GM23248 (cell line): ENCODE results near the gene DMKN. TPM values are rescaled to one million over a fixed set of nuclear protein-coding genes. Genes with fewer than 3 reads are reported as not detected.
A peak's percentile ranks its signal among the peaks of the same experiment; 100 is the strongest.

Experiments used
- DNase-seq: peaks from one replicate; pipeline ENCODE4 v3.0.0-alpha.2; 2015
- H2AFZ ChIP-seq: fragments of 200-600 bp; sonication (generic); 2 replicates; pipeline ENCODE4 v1.6.1; 2016; ENCODE audit warnings: antibody characterized with exemption
- H3F3A ChIP-seq: fragments of 200-600 bp; sonication (generic); 2 replicates; pipeline ENCODE4 v1.6.1; 2016; ENCODE audit warnings: mild to moderate bottlenecking, antibody characterized with exemption, mixed run types; ENCODE audit not compliant: insufficient read depth
- H3K27ac ChIP-seq: fragments of 200-600 bp; sonication (generic); 2 replicates; pipeline ENCODE4 v1.5.1; 2016; ENCODE audit warnings: mild to moderate bottlenecking
- H3K27me3 ChIP-seq: fragments of 200-600 bp; sonication (generic); replicated peaks from 2 replicates; pipeline ENCODE4 v1.6.1; 2016; ENCODE audit warnings: mild to moderate bottlenecking; ENCODE audit not compliant: insufficient read depth
- H3K36me3 ChIP-seq: fragments of 200-600 bp; sonication (generic); 2 replicates; pipeline ENCODE4 v1.6.1; 2016; ENCODE audit warnings: low read depth, mild to moderate bottlenecking
- H3K4me1 ChIP-seq: fragments of 200-600 bp; sonication (generic); 2 replicates; pipeline ENCODE4 v1.6.1; 2016; ENCODE audit warnings: mild to moderate bottlenecking; ENCODE audit not compliant: insufficient read depth
- H3K4me2 ChIP-seq: fragments of 200-600 bp; sonication (generic); one replicate; pipeline ENCODE4 v1.6.1; 2016; ENCODE audit warnings: mild to moderate bottlenecking; ENCODE audit not compliant: unreplicated experiment
- H3K4me3 ChIP-seq: fragments of 200-600 bp; sonication (generic); 2 replicates; pipeline ENCODE4 v1.5.1; 2016; ENCODE audit warnings: mild to moderate bottlenecking
- H3K79me2 ChIP-seq: fragments of 200-600 bp; sonication (generic); 2 replicates; pipeline ENCODE4 v1.6.1; 2016; ENCODE audit warnings: mild to moderate bottlenecking; ENCODE audit not compliant: insufficient read depth
- H3K9ac ChIP-seq: fragments of 200-600 bp; sonication (generic); 2 replicates; pipeline ENCODE4 v1.6.1; 2016; ENCODE audit warnings: mild to moderate bottlenecking
- H3K9me2 ChIP-seq: fragments of 200-600 bp; sonication (generic); 2 replicates; pipeline ENCODE4 v1.6.1; 2016; ENCODE audit warnings: mixed run types, mild to moderate bottlenecking, moderate library complexity; ENCODE audit not compliant: insufficient read depth
- H3K9me3 ChIP-seq: fragments of 200-600 bp; sonication (generic); one replicate; pipeline ENCODE4 v1.6.1; 2017; ENCODE audit warnings: low read depth
- H4K20me1 ChIP-seq: fragments of 200-600 bp; sonication (generic); 2 replicates; pipeline ENCODE4 v1.6.0; 2016; ENCODE audit not compliant: insufficient read depth
- EZH2 ChIP-seq: fragments of 200-600 bp; sonication (generic); IDR thresholded peaks from 2 replicates; pipeline ENCODE4 v1.6.1; 2018; ENCODE audit warnings: antibody characterized with exemption, mild to moderate bottlenecking; ENCODE audit not compliant: insufficient read depth, poor library complexity, severe bottlenecking
- EZH2phosphoT487 ChIP-seq: fragments of 200-600 bp; sonication (generic); IDR thresholded peaks from 2 replicates; pipeline ENCODE4 v1.6.1; 2018; ENCODE audit warnings: antibody characterized with exemption, moderate library complexity, mild to moderate bottlenecking, low read depth; ENCODE audit not compliant: insufficient read depth
- WGBS, 2 experiments: methylation state at CpG; one replicate each; pipeline ENCODE4 v1.1.6; 2015 to 2017; ENCODE audit warnings: low lambda C conversion rate in 2 of 2, low coverage in 1 of 2; ENCODE audit errors: missing lambda C conversion rate in 2 of 2; 5-methylcytosine and 5-hydroxymethylcytosine counted together
- in situ Hi-C: fragments of 300-500 bp; cut with MboI; formaldehyde crosslinking; loops from 2 replicates; pipeline ENCODE4 v1.15.0; 2020
- polyA plus RNA-seq: library from polyadenylated mRNA; unstranded; fragments of >200 nt; fragmentation: Nextera tagmentation; extraction: Ambion mirVana; gene quantifications from 2 replicates; pipeline ENCODE4 v1.2.1, GENCODE V29; 2016
- total RNA-seq: library from RNA; depleted of rRNA; stranded (reverse); fragments of >200 nt; shearing (Covaris generic); gene quantifications from 2 replicates; pipeline ENCODE4 v1.2.3, GENCODE V29; 2014

DMKN gene
- total and polyA plus RNA-seq, 2 experiments from 2014 or later = 25.4 to 34.5 TPM

DNA sequence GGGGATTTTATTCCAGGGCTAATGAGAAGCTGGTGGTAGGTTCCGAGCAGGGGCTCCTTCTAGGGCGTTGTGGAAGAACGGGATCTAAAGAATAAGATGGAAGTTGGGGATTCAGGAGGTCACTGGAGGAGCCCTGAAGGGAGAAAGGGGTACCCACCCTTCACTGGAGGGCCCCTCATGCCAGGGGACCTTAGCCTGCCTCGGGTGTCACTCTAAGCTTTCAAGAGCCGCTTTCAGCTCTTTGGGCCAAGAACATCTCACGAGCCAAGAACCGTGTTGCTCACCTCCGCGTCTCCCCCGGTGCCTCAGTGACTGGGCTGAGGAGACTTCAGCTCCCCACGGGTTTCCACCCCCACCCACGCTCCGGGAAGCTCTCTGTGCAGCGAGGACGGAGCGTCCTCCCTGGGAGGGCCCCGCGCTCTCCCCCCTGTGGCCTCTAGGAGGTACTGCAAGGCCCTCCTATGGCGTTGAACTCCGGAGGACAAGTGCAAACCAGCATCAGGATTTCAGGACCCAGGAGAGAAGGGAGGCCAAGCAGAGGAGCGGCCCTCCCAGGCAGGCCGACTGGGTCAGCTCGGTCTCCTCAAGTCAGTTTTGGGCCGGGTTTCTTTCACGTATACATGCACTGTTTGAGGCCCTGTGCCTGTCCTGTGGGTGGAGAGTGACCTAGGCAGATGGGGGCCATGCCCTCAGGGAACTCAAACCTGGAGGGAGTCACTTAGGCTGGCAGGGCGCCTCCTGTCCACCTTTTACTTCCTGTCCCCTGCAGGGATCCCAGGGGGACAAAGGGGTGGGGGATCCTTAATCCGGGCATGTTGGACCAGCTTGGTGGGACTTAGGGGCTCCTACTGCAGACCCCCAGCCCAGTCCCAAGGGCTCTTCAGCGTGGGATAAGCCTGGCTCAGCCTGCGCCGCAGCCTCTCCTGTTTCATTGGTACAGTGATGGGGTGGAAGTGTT, 18.1 kb downstream of the DMKN start:
- Histone ChIP-seq H3K9ac (no peak overlapping the region), H3K79me2 (no peaks in the 10 kb centered on the region), H3K9me3 (no peaks in the 10 kb centered on the region), H3K9me2 (no peaks in the 10 kb centered on the region), H4K20me1 (no peaks in the 10 kb centered on the region), H2AFZ (peak overlapping the region; percentile 39; the same call in 1 of the 2 replicates), H3K4me2 (no peak overlapping the region), H3F3A (no peaks in the 10 kb centered on the region), H3K36me3 (no peaks in the 10 kb centered on the region), H3K4me1 (no peaks in the 10 kb centered on the region), H3K4me3 (no peak overlapping the region), H3K27me3 (peaks cover 31% of the 10 kb centered on the region; the same call in 1 of the 2 replicates), H3K27ac (no peak overlapping the region)
- TF ChIP-seq EZH2phosphoT487 = no peak
- no peak for TF ChIP-seq EZH2
- 16% methylated on average over 30 of the region's 30 CpGs for WGBS, 2 experiments
- in situ Hi-C loops = loop anchor here (10.0 kb wide), 1 partner anchor 141 kb away; the partner anchor contains the start of gene FFAR3
- peak; percentile 87 for DNase-seq

GRCh38 chr19:35493971-35494370, 19.5 kb downstream of the DMKN start:
- H4K20me1 ChIP-seq = no peaks in the 10 kb centered on the region
- TF ChIP-seq EZH2 = no peak
- no peaks in the 10 kb centered on the region for H3F3A ChIP-seq
- H3K4me1 ChIP-seq = no peaks in the 10 kb centered on the region
- H3K79me2 ChIP-seq = no peaks in the 10 kb centered on the region
- no peaks in the 10 kb centered on the region for H3K9me2 ChIP-seq
- H3K4me2 ChIP-seq = no peak overlapping the region
- peaks cover 31% of the 10 kb centered on the region for H3K27me3 ChIP-seq
- H3K9ac ChIP-seq = no peak overlapping the region
- in situ Hi-C loops = loop anchor here (10.0 kb wide), 1 partner anchor 139 kb away; the partner anchor contains the start of gene FFAR3
- H3K9me3 ChIP-seq = no peaks in the 10 kb centered on the region
- no peak overlapping the region for H3K27ac ChIP-seq
- no peak overlapping the region for H3K4me3 ChIP-seq
- H2AFZ ChIP-seq = no peak overlapping the region
- no peak for DNase-seq
- no peaks in the 10 kb centered on the region for H3K36me3 ChIP-seq
- 70 to 81% methylated on average over 8 to 9 of the region's 9 CpGs for WGBS, 2 experiments

DNA sequence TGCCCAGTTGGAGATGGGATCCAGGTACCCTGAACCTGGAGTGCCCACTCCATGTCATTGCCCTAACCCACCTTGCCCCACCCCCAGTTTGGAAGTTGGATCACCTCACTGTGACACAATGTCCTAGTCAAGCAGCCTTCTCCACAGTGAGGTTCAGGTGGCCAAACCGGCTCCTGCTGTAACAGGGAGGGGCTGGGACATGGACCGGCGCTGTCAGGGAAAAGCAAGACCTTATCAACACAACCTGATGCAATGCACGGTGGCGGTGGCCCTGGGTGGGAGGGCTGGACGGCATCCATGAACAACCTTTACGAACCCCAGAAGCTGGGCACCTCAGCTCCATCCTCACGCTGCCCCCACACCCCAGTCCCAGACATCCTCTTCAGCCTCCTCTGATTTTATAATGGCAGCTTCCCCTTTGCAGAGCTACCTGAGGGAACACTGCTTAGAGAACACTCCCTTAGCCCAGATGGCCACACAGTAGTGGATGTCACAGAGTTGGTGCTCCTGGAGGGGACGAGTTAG, 21.6 kb downstream of the DMKN start:
- Histone ChIP-seq H3K36me3 (no peaks in the 10 kb centered on the region), H3K27me3 (peaks cover 35% of the 10 kb centered on the region), H3K79me2 (no peaks in the 10 kb centered on the region), H3K9me2 (no peaks in the 10 kb centered on the region), H3K4me2 (no peak overlapping the region), H4K20me1 (no peaks in the 10 kb centered on the region), H3F3A (no peaks in the 10 kb centered on the region), H3K27ac (no peak overlapping the region), H3K4me3 (no peak overlapping the region), H2AFZ (no peak overlapping the region), H3K9me3 (no peaks in the 10 kb centered on the region), H3K4me1 (no peaks in the 10 kb centered on the region), H3K9ac (no peak overlapping the region)
- TF ChIP-seq EZH2phosphoT487 = no peak
- TF ChIP-seq EZH2 = no peak
- in situ Hi-C loops = loop anchor here (10.0 kb wide), 1 partner anchor 137 kb away; the partner anchor contains the start of gene FFAR3
- no peak for DNase-seq
- WGBS, 2 experiments = 59 to 60% methylated on average over 9 of the region's 9 CpGs

DNA sequence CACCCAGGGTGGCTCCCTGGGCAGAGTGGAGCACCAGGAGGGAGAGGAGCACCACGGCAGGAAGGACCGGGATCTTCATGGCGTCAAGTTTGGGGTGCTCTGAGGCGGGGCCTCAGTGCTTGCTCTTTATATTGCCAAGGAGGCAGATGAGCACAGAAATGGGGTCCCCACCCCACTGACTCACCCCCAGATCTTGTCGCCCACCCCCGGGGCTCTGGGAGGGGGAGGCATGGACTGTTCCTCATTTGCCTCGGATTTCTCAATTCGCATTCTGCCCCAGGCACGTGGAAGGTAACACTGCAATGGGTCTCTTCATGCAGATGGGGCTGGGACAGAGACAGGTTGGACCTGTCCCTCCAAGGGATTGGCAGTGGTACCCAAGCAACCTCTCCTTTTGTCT, 23.1 kb downstream of the DMKN start, which contains the start of gene KRTDAP:
Gene KRTDAP (minus strand): TSS at position 101 of the 400 bp plus-strand sequence. CDS start 22 bp downstream, at position 79.
- Histone ChIP-seq H3K9me3 (no peaks in the 10 kb centered on the region), H3K9me2 (no peaks in the 10 kb centered on the region), H3K4me1 (no peaks in the 10 kb centered on the region), H3K4me3 (no peak within 1 kb of the TSS), H3K79me2 (no peaks in the 10 kb centered on the region), H3K36me3 (no peaks in the 10 kb centered on the region), H3K9ac (no peak within 1 kb of the TSS), H3K27ac (no peak within 1 kb of the TSS), H2AFZ (no peak within 1 kb of the TSS), H3K27me3 (peaks cover 39% of the 10 kb centered on the region), H3F3A (no peaks in the 10 kb centered on the region), H3K4me2 (no peak within 1 kb of the TSS), H4K20me1 (no peaks in the 10 kb centered on the region)
- WGBS, 2 experiments = 62% methylated on average over 9 of the region's 9 CpGs
- no peak for DNase-seq
- no peak for TF ChIP-seq EZH2
- TF ChIP-seq EZH2phosphoT487 = no peak
- in situ Hi-C loops = loop anchor here (10.0 kb wide), 1 partner anchor 136 kb away; the partner anchor contains the start of gene FFAR3
